Caco-2 (cell line): ENCODE results near the gene ARHGAP4. TPM values are rescaled to one million over a fixed set of nuclear protein-coding genes. Genes with fewer than 3 reads are reported as not detected.

Experiments used
- BruUV-seq: library from RNA; stranded (reverse); fragments of 400-500 nt; replicated peaks from 2 replicates; lab custom pipeline; 2021; lab: Mats Ljungman, UMichigan
- CTCF ChIA-PET: fragments of 300-600 bp; sonication (Branson Sonifier 250); formaldehyde crosslinking; loops from one replicate; lab custom pipeline; 2022; ENCODE audit warnings: antibody characterized with exemption; lab: Charles Lee
- POLR2A ChIA-PET: fragments of 300-600 bp; sonication (Branson Sonifier 250); formaldehyde crosslinking; loops from one replicate; lab custom pipeline; 2022; ENCODE audit warnings: antibody characterized with exemption; lab: Charles Lee
- DNase-seq, 2 experiments: peaks; one replicate each; pipeline versions ENCODE4 v3.0.0 to v3.0.0-alpha.2; 2020 to 2022
- H3K27me3 ChIP-seq: replicated peaks from 2 replicates; pipeline ENCODE4 v1.6.0; 2011; ENCODE audit warnings: low read length; ENCODE audit not compliant: control insufficient read depth, insufficient read depth
- H3K36me3 ChIP-seq: 2 replicates; pipeline ENCODE4 v1.5.1; 2011; ENCODE audit warnings: low read length; ENCODE audit not compliant: control insufficient read depth, insufficient read depth
- H3K4me1 ChIP-seq: fragments of 250-450 bp; sonication (Bioruptor Pico); 2 replicates; pipeline ENCODE4 v1.5.1; 2020; ENCODE audit warnings: mild to moderate bottlenecking
- H3K4me3 ChIP-seq: 2 replicates; pipeline ENCODE4 v1.5.1; 2011; ENCODE audit warnings: low read depth, mild to moderate bottlenecking, control low read depth, low read length
- H3K9me3 ChIP-seq: fragments of 250-450 bp; sonication (Bioruptor Pico); 2 replicates; pipeline ENCODE4 v1.5.1; 2020; ENCODE audit warnings: mild to moderate bottlenecking, moderate library complexity
- H3K27ac Mint-ChIP-seq: one replicate; pipeline ENCODE4 v1.8.0; 2022; ENCODE audit warnings: mixed read lengths; ENCODE audit not compliant: unreplicated experiment
- H3K27me3 Mint-ChIP-seq: one replicate; pipeline ENCODE4 v1.8.0; 2022; ENCODE audit warnings: mixed read lengths; ENCODE audit not compliant: insufficient read depth, unreplicated experiment
- H3K36me3 Mint-ChIP-seq: one replicate; pipeline ENCODE4 v1.8.0; 2022; ENCODE audit warnings: mild to moderate bottlenecking, mixed read lengths; ENCODE audit not compliant: insufficient read depth, unreplicated experiment
- H3K4me1 Mint-ChIP-seq: one replicate; pipeline ENCODE4 v1.8.0; 2022; ENCODE audit warnings: low read depth, mixed read lengths; ENCODE audit not compliant: unreplicated experiment
- H3K4me3 Mint-ChIP-seq: one replicate; pipeline ENCODE4 v1.8.0; 2022; ENCODE audit warnings: mild to moderate bottlenecking, moderate library complexity, mixed read lengths; ENCODE audit not compliant: unreplicated experiment
- H3K9me3 Mint-ChIP-seq: one replicate; pipeline ENCODE4 v1.8.0; 2022; ENCODE audit warnings: mixed read lengths; ENCODE audit not compliant: unreplicated experiment
- intact Hi-C: fragments of 100-400 bp; cut with micrococcal nuclease; formaldehyde crosslinking; loops from one replicate; pipeline ENCODE4 v1.10.0; 2022; ENCODE audit not compliant: unreplicated experiment
- total RNA-seq: library from RNA; stranded (reverse); gene quantifications from 2 replicates; pipeline ENCODE4 v1.2.3, GENCODE V29; 2022
- TF ChIP-seq, protein P1 (sequence below), 2 experiments: fragments of 200-600 bp in 1 of 2; IDR thresholded peaks; 1 replicate in 1 of 2; 2 replicates in 1 of 2; pipeline versions ENCODE4 v1.5.1 to v1.8.0; 2011 to 2022; ENCODE audit warnings: antibody characterized with exemption in 1 of 2, control low read depth in 1 of 2, inconsistent platforms in 1 of 2, low read depth in 1 of 2, low read length in 1 of 2, mild to moderate bottlenecking in 1 of 2, moderate library complexity in 1 of 2; ENCODE audit not compliant: insufficient read depth in 1 of 2, severe bottlenecking in 1 of 2, unreplicated experiment in 1 of 2

ARHGAP4 gene
- total RNA-seq, 1 experiment from 2014 or later: 15.7 TPM

DNA sequence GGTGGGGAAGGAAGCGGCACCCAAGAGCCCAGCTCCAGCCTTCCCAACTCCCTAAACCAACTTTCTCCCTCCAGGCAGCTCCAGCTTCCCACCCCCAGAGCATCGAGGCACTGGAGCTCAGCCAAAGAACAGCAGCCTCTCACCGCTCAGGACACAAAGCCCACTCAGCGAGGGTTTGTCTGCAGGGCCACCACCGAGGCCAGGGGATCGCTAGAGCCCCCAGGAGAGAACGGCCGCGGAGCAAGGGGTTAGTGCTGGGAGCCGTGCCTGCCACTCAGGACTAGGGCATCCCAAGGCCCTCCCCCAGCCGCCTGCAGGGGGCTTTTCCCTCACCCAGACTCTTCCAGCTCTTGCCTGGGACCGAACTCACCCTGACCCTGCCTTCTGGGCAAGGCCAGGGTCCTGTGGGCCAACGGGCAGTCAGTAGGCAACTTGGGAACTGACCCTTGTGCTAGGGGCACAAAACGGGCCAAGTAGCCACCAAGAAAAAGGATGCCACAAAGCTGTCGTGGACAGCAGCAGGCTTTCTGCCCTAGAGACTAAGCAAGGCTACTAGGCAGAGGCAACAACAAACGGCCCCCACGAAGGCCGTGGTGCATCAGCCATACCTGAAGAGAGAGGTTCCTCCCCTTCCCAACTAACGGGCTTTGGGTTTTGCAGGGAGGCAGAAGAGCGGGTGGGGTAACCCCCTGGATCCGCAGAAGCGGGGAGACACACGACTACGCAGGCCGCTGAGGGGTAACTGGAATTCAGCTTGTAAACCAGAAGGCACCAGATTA lies 43.2 kb upstream of the ARHGAP4 start:
- Histone ChIP-seq H3K4me3 (peak overlapping the region; percentile 73), H3K9me3 (no peaks in the 10 kb centered on the region), H3K27me3 (no peaks in the 10 kb centered on the region), H3K36me3 (peaks cover 3% of the 10 kb centered on the region), H3K4me1 (0 out of 2 replicates have a peak, but pooled peaks cover 3% of the 10 kb centered on the region)
- Mint-ChIP-seq H3K27me3 (no peaks in the 10 kb centered on the region), H3K4me3 (peak overlapping the region; percentile 98), H3K36me3 (peaks cover 33% of the 10 kb centered on the region), H3K9me3 (no peaks in the 10 kb centered on the region), H3K27ac (peak overlapping the region; percentile 67), H3K4me1 (peaks cover 3% of the 10 kb centered on the region)
- ChIA-PET CTCF (interaction anchor here (0.8 kb wide), 1 partner anchor 41 kb away, joined by 3 read pairs; no protein-coding TSS in a partner anchor), POLR2A (no interaction called here)
- no TSS peak for BruUV-seq
- intact Hi-C loops: no loop called here
- TF ChIP-seq, protein P1, sequence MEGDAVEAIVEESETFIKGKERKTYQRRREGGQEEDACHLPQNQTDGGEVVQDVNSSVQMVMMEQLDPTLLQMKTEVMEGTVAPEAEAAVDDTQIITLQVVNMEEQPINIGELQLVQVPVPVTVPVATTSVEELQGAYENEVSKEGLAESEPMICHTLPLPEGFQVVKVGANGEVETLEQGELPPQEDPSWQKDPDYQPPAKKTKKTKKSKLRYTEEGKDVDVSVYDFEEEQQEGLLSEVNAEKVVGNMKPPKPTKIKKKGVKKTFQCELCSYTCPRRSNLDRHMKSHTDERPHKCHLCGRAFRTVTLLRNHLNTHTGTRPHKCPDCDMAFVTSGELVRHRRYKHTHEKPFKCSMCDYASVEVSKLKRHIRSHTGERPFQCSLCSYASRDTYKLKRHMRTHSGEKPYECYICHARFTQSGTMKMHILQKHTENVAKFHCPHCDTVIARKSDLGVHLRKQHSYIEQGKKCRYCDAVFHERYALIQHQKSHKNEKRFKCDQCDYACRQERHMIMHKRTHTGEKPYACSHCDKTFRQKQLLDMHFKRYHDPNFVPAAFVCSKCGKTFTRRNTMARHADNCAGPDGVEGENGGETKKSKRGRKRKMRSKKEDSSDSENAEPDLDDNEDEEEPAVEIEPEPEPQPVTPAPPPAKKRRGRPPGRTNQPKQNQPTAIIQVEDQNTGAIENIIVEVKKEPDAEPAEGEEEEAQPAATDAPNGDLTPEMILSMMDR (IDR thresholded peaks at IDR 0.05; ENCODE audit: insufficient read depth in 1 of 2, low read depth in 1 of 2, low read length in 1 of 2, severe bottlenecking in 1 of 2, unreplicated experiment in 1 of 2): no peak
- no peak for DNase-seq

DNA sequence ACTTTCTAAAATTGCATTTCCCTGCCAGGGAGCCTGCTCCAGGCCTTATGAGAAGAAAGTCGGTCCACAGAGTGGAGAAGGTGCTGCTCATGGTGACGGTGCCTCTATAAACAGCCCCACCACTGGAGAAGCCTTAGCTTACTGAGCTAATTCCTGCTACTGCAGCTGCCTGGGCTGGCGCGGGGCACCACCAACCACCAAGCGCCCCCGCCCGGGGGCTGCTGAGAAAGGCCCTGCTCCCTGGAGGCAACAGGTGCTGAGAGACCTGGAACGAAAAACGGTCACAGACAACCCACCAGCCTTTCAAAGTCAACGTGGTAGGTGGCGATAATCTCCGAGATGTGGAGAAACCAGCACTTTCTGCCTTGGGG lies 42.7 kb upstream of the ARHGAP4 start:
- POLR2A ChIA-PET: no interaction called here
- TF ChIP-seq, protein P1 (IDR thresholded peaks at IDR 0.05; ENCODE audit: insufficient read depth in 1 of 2, low read depth in 1 of 2, low read length in 1 of 2, severe bottlenecking in 1 of 2, unreplicated experiment in 1 of 2): no peak
- no peak overlapping the region for H3K4me3 Mint-ChIP-seq

DNA sequence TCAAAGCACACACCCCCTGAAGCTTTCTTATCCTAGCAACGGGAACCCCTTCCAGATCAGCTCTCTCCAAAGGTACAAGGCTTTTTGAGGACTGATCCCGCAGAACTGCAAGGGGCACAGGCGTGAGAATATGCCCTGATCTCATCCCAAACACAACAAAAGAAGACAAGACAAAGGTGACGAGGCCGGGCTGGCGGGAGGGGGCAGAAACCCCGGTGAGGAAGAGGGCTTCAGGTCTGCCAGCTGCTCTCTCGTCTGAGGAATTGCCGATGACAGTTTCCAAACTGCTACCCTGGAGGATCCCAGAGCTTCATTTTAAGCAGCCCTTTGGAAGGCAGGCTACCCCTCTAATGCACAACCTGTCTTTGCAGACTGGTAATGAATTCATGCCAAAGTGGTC lies 42.2 kb upstream of the ARHGAP4 start:
- Histone ChIP-seq H3K4me1 (no peaks in the 10 kb centered on the region), H3K4me3 (no peak overlapping the region), H3K9me3 (no peaks in the 10 kb centered on the region), H3K36me3 (peaks cover 3% of the 10 kb centered on the region), H3K27me3 (no peaks in the 10 kb centered on the region)
- BruUV-seq: no TSS peak
- H3K4me3 Mint-ChIP-seq: no peak overlapping the region
- no peaks in the 10 kb centered on the region for H3K27me3 Mint-ChIP-seq
- intact Hi-C loops: no loop called here
- TF ChIP-seq, protein P1 (IDR thresholded peaks at IDR 0.05; ENCODE audit: insufficient read depth in 1 of 2, low read depth in 1 of 2, low read length in 1 of 2, severe bottlenecking in 1 of 2, unreplicated experiment in 1 of 2): no peak
- H3K27ac Mint-ChIP-seq: no peak overlapping the region
- peaks cover 35% of the 10 kb centered on the region for H3K36me3 Mint-ChIP-seq
- no peaks in the 10 kb centered on the region for H3K9me3 Mint-ChIP-seq
- no peak for DNase-seq
- no peaks in the 10 kb centered on the region for H3K4me1 Mint-ChIP-seq
- CTCF ChIA-PET: interaction anchor here (1.3 kb wide), 1 partner anchor 21 kb away, joined by 4 read pairs; no protein-coding TSS in a partner anchor
- POLR2A ChIA-PET: no interaction called here

More for the DNA sequence above, 42.7 kb upstream of the ARHGAP4 start:
- no peak overlapping the region for H3K27ac Mint-ChIP-seq
- H3K9me3 Mint-ChIP-seq: no peaks in the 10 kb centered on the region
- no peaks in the 10 kb centered on the region for H3K4me1 Mint-ChIP-seq
- intact Hi-C loops: no loop called here
- Histone ChIP-seq H3K9me3 (no peaks in the 10 kb centered on the region), H3K4me1 (no peaks in the 10 kb centered on the region), H3K4me3 (no peak overlapping the region), H3K36me3 (peaks cover 3% of the 10 kb centered on the region), H3K27me3 (no peaks in the 10 kb centered on the region)
- BruUV-seq: no TSS peak
- DNase-seq: no peak
- no peaks in the 10 kb centered on the region for H3K27me3 Mint-ChIP-seq
- H3K36me3 Mint-ChIP-seq: peaks cover 34% of the 10 kb centered on the region
- CTCF ChIA-PET: interaction anchor here (0.8 kb wide), 1 partner anchor 40 kb away, joined by 3 read pairs; no protein-coding TSS in a partner anchor
